H1 (cell line): ENCODE data around the gene CCER1. TPM values are rescaled to one million over a fixed set of nuclear protein-coding genes. Genes with fewer than 3 reads are reported as not detected.

ENCODE experiments used
- CTCF ChIA-PET: fragments of 300-600 bp; sonication (Branson Sonifier 250); formaldehyde crosslinking; loops from one replicate; lab custom pipeline; 2021; ENCODE audit not compliant: partially characterized antibody; lab: Charles Lee
- POLR2A ChIA-PET: fragments of 300-600 bp; sonication (Branson Sonifier 250); formaldehyde crosslinking; loops from one replicate; lab custom pipeline; 2021; ENCODE audit warnings: inconsistent platforms; ENCODE audit not compliant: partially characterized antibody; lab: Charles Lee
- DNase-seq, 2 experiments: peaks; one replicate each; pipeline versions ENCODE4 v3.0.0 to v3.0.0-alpha.2; 2010 to 2022; ENCODE audit warnings: low spot score in 2 of 2, low read depth in 1 of 2, mixed read lengths in 1 of 2
- FAIRE-seq: peaks from 2 replicates; lab custom pipeline; 2011; peaks lifted over from hg19 to GRCh38; lab: Jason Lieb, UNC
- H2AFZ ChIP-seq: 2 replicates; pipeline ENCODE4 v1.8.1; 2012; ENCODE audit warnings: low read length, inconsistent platforms
- H2AK5ac ChIP-seq: 2 replicates; pipeline ENCODE4 v1.6.1; 2013; ENCODE audit warnings: low read depth, low read length
- H2BK120ac ChIP-seq: replicated peaks from 2 replicates; pipeline ENCODE3; 2013; ENCODE audit warnings: low read depth, low read length, inconsistent platforms
- H2BK12ac ChIP-seq: 2 replicates; pipeline ENCODE4 v1.6.1; 2013; ENCODE audit warnings: low read depth, low read length
- H2BK15ac ChIP-seq: 2 replicates; pipeline ENCODE4 v1.6.1; 2013; ENCODE audit warnings: low read length
- H2BK20ac ChIP-seq: 2 replicates; pipeline ENCODE4 v1.6.1; 2013; ENCODE audit warnings: low read length
- H2BK5ac ChIP-seq: 2 replicates; pipeline ENCODE4 v1.6.1; 2013; ENCODE audit warnings: low read depth, low read length
- H3K14ac ChIP-seq: 2 replicates; pipeline ENCODE4 v1.6.1; 2013; ENCODE audit warnings: inconsistent platforms; ENCODE audit not compliant: insufficient read length
- H3K18ac ChIP-seq: 2 replicates; pipeline ENCODE4 v1.6.1; 2013; ENCODE audit warnings: low read length; ENCODE audit errors: extremely low read depth
- H3K23ac ChIP-seq: 2 replicates; pipeline ENCODE4 v1.6.1; 2013; ENCODE audit warnings: inconsistent platforms; ENCODE audit not compliant: insufficient read length
- H3K23me2 ChIP-seq: 2 replicates; pipeline ENCODE4 v1.6.1; 2013; ENCODE audit warnings: low read depth, low read length
- H3K27ac ChIP-seq: 2 replicates; pipeline ENCODE4 v1.6.1; 2011; ENCODE audit warnings: low read depth, low read length, inconsistent platforms
- H3K27me3 ChIP-seq, 4 experiments: replicated peaks in 1 of 4; 1 replicate in 1 of 4; 2 replicates in 3 of 4; pipeline versions ENCODE4 v1.6.1 to v1.8.1; 2011 to 2013; ENCODE audit warnings: low read length in 3 of 4, mild to moderate bottlenecking in 3 of 4, inconsistent platforms in 2 of 4, mixed read lengths in 2 of 4, moderate library complexity in 1 of 4; ENCODE audit not compliant: control insufficient read depth in 3 of 4, insufficient read depth in 3 of 4; ENCODE audit errors: extremely low read depth in 1 of 4
- H3K36me3 ChIP-seq, 4 experiments: 2 replicates each; pipeline versions ENCODE4 v1.6.1 to v1.8.1; 2011 to 2013; ENCODE audit warnings: mild to moderate bottlenecking in 4 of 4, low read length in 3 of 4, moderate library complexity in 2 of 4, control low read depth in 1 of 4, inconsistent platforms in 1 of 4; ENCODE audit not compliant: insufficient read depth in 4 of 4, control insufficient read depth in 2 of 4
- H3K4ac ChIP-seq: replicated peaks from 2 replicates; pipeline ENCODE3; 2013; ENCODE audit warnings: low read length, low read depth, mixed read lengths, inconsistent platforms; ENCODE audit not compliant: insufficient read length
- H3K4me1 ChIP-seq, 4 experiments: replicated peaks in 1 of 4; 1 replicate in 1 of 4; 2 replicates in 3 of 4; pipeline versions ENCODE4 v1.6.1 to v1.8.1; 2011 to 2013; ENCODE audit warnings: low read length in 3 of 4, inconsistent platforms in 2 of 4, mixed read lengths in 1 of 4; ENCODE audit not compliant: insufficient read depth in 4 of 4, control insufficient read depth in 3 of 4
- H3K4me2 ChIP-seq, 2 experiments: 2 replicates each; pipeline versions ENCODE4 v1.6.1 to v1.8.1; 2011 to 2013; ENCODE audit warnings: low read depth in 2 of 2, low read length in 2 of 2, control low read depth in 1 of 2, inconsistent platforms in 1 of 2, mild to moderate bottlenecking in 1 of 2; ENCODE audit not compliant: insufficient read depth in 1 of 2
- H3K4me3 ChIP-seq, 4 experiments: fragments of 200-600, 300-600 bp in 1 of 4; sonication (generic), shearing (Covaris generic), sonication (Bioruptor Twin) in 1 of 4; 2 replicates each; pipeline versions ENCODE4 v1.5.1 to v1.8.1; 2011 to 2016; ENCODE audit warnings: low read length in 4 of 4, low read depth in 3 of 4, control low read depth in 2 of 4, inconsistent platforms in 2 of 4, mild to moderate bottlenecking in 2 of 4, mixed read lengths in 1 of 4, moderate library complexity in 1 of 4; ENCODE audit not compliant: insufficient read depth in 2 of 4; ENCODE audit errors: extremely low read depth in 1 of 4
- H3K56ac ChIP-seq: replicated peaks from 2 replicates; pipeline ENCODE3; 2013; ENCODE audit warnings: low read depth, mild to moderate bottlenecking, mixed read lengths, low read length, inconsistent platforms; ENCODE audit not compliant: insufficient read length
- H3K79me1 ChIP-seq: 2 replicates; pipeline ENCODE4 v1.6.1; 2013; ENCODE audit warnings: low read depth, low read length, control low read depth
- H3K79me2 ChIP-seq, 2 experiments: 2 replicates each; pipeline versions ENCODE4 v1.6.1 to v1.8.1; 2012 to 2013; ENCODE audit warnings: low read length in 2 of 2, mild to moderate bottlenecking in 2 of 2, inconsistent platforms in 1 of 2; ENCODE audit not compliant: insufficient read depth in 2 of 2, control insufficient read depth in 1 of 2
- H3K9ac ChIP-seq, 4 experiments: replicated peaks in 1 of 4; 1 replicate in 1 of 4; 2 replicates in 3 of 4; pipeline versions ENCODE4 v1.6.1 to v1.8.1; 2011 to 2013; ENCODE audit warnings: low read depth in 3 of 4, low read length in 3 of 4, control low read depth in 2 of 4, mild to moderate bottlenecking in 2 of 4, moderate library complexity in 2 of 4, inconsistent platforms in 1 of 4; ENCODE audit errors: extremely low read depth in 1 of 4
- H3K9me3 ChIP-seq, 2 experiments: 2 replicates each; pipeline versions ENCODE4 v1.6.1 to v1.8.1; 2012 to 2013; ENCODE audit warnings: mild to moderate bottlenecking in 2 of 2, moderate library complexity in 2 of 2, control low read depth in 1 of 2, inconsistent platforms in 1 of 2, low read depth in 1 of 2, low read length in 1 of 2, mixed read lengths in 1 of 2; ENCODE audit not compliant: insufficient read depth in 2 of 2
- H4K20me1 ChIP-seq, 2 experiments: replicated peaks in 1 of 2; 2 replicates each; pipeline versions ENCODE3 to v1.8.1; 2011 to 2013; ENCODE audit warnings: inconsistent platforms in 2 of 2, low read length in 2 of 2, mild to moderate bottlenecking in 1 of 2; ENCODE audit not compliant: insufficient read depth in 2 of 2, control insufficient read depth in 1 of 2
- H4K5ac ChIP-seq: 2 replicates; pipeline ENCODE4 v1.6.1; 2013; ENCODE audit warnings: low read length, low read depth, mixed read lengths, inconsistent platforms; ENCODE audit not compliant: insufficient read length
- H4K8ac ChIP-seq: 2 replicates; pipeline ENCODE4 v1.8.0; 2013; ENCODE audit warnings: mild to moderate bottlenecking, moderate library complexity, low read length, inconsistent platforms; ENCODE audit not compliant: insufficient read depth; ENCODE audit errors: extremely low read depth
- H4K91ac ChIP-seq: replicated peaks from 2 replicates; pipeline ENCODE3; 2013; ENCODE audit warnings: low read length, mixed read lengths, inconsistent platforms; ENCODE audit not compliant: insufficient read length
- E2F6 ChIP-seq: IDR thresholded peaks from 2 replicates; pipeline ENCODE4 v1.6.1; 2012; ENCODE audit warnings: inconsistent platforms
- EP300 ChIP-seq, 2 experiments: IDR thresholded peaks; 1 replicate in 1 of 2; 2 replicates in 1 of 2; pipeline ENCODE4 v1.6.1; 2011 to 2012; ENCODE audit warnings: low read depth in 2 of 2, low read length in 2 of 2, mild to moderate bottlenecking in 2 of 2, borderline replicate concordance in 1 of 2, inconsistent platforms in 1 of 2, moderate library complexity in 1 of 2
- RXRA ChIP-seq: IDR thresholded peaks from 2 replicates; pipeline ENCODE4 v1.6.1; 2011; ENCODE audit warnings: low read depth, mild to moderate bottlenecking, low read length, moderate library complexity; ENCODE audit not compliant: insufficient read depth
- TAF7 ChIP-seq: optimal IDR thresholded peaks from 2 replicates; pipeline ENCODE3; 2011; ENCODE audit warnings: low read depth, mild to moderate bottlenecking, inconsistent platforms, low read length, moderate library complexity, borderline replicate concordance
- polyA plus RNA-seq, 7 experiments: library from polyadenylated mRNA; depleted of rRNA in 3 of 7; stranded (reverse) in 5 of 7; unstranded in 2 of 7; fragments of >200 nt in 5 of 7; fragments of 200-250 nt in 2 of 7; gene quantifications; 1 replicate in 5 of 7; 2 replicates in 1 of 7; 4 replicates in 1 of 7; pipeline versions ENCODE4 v1.2.1 to v1.2.3, GENCODE V29; 2011 to 2013; ENCODE audit warnings: missing spikeins in 2 of 7, mixed read lengths in 2 of 7
- total RNA-seq: library from RNA; stranded (reverse); fragmentation: NEBNext Ultra II Directional; extraction: Animal tissue kit (Norgen Biotek cat#: 25700); gene quantifications from 2 replicates; pipeline ENCODE4 v1.2.1, GENCODE V29; 2021

The CCER1 gene
- total and polyA plus RNA-seq, 2 of the 8 experiments (the other 6 are each of a cell fraction or from before 2014, with no cell fraction given), result not detected

- Histone ChIP-seq H3K9ac (no peak overlapping the region), H3K4me2 (no peak overlapping the region), H3K27ac (no peak overlapping the region), H3K56ac (no peak overlapping the region), H4K20me1 (no peaks in the 10 kb centered on the region), H4K8ac (no peak overlapping the region), H2BK20ac (no peak overlapping the region), H2BK15ac (no peak overlapping the region), H3K79me2 (no peaks in the 10 kb centered on the region), H3K27me3 (no peaks in the 10 kb centered on the region), H3K14ac (no peak overlapping the region), H2AK5ac (no peak overlapping the region), H4K91ac (no peak overlapping the region), H3K23ac (no peak overlapping the region), H3K9me3 (peaks cover 0 to 12% of the 10 kb centered on the region in 2 experiments; a peak in 1 of 4 replicates), H2AFZ (no peak overlapping the region), H3K23me2 (no peaks in the 10 kb centered on the region), H2BK120ac (no peak overlapping the region), H3K79me1 (no peaks in the 10 kb centered on the region), H2BK5ac (no peak overlapping the region), H3K18ac (no peak overlapping the region), H3K36me3 (no peaks in the 10 kb centered on the region), H3K4me3 (no peak overlapping the region), H3K4me1 (no peaks in the 10 kb centered on the region), H2BK12ac (no peak overlapping the region), H3K4ac (no peak overlapping the region), H4K5ac (no peak overlapping the region)
- DNase-seq (no peak), FAIRE-seq (no peak)
- ChIA-PET POLR2A (no interaction called here), CTCF (interaction anchor here (1.1 to 3.8 kb wide), 4 partner anchors 7 to 404 kb away, joined by 3 to 33 read pairs (median 6); no protein-coding TSS in a partner anchor)
- TF ChIP-seq EP300 (IDR thresholded peaks at IDR 0.05; ENCODE audit: borderline replicate concordance in 1 of 2, low read depth in 2 of 2, low read length in 2 of 2), result no peak
- no peak for TF ChIP-seq RXRA
- no peak for TF ChIP-seq E2F6
- no peak for TF ChIP-seq TAF7
Measured at GRCh38 chr12:90951432-90952105, 3.4 kb downstream of the CCER1 start.
